GM12878 (cell line): Measurements from ENCODE around the gene SHOC2. TPM values are rescaled to one million over a fixed set of nuclear protein-coding genes. Genes with fewer than 3 reads are reported as not detected.
A peak's percentile ranks its signal among the peaks of the same experiment; 100 is the strongest.

Source experiments
- ATAC-seq: fragments of 200-7000 bp; cut with Tn5 transposase; 3 replicates; pipeline ENCODE4 v1.9.1; 2020; ENCODE audit warnings: mild to moderate bottlenecking, moderate library complexity
- BruUV-seq: library from RNA; stranded (reverse); fragments of 400-500 nt; replicated peaks from 2 replicates; lab custom pipeline; 2021; lab: Mats Ljungman, UMichigan
- CTCF ChIA-PET: fragments of 300-600 bp; sonication (Branson Sonifier 250); formaldehyde crosslinking; extraction: SDS; loops from one replicate; lab custom pipeline; 2021; ENCODE audit warnings: inconsistent platforms; lab: Yijun Ruan, JAX
- POLR2A ChIA-PET: fragments of 350-600 bp; formaldehyde crosslinking; extraction: SDS; loops from one replicate; lab custom pipeline; 2021; ENCODE audit warnings: inconsistent platforms; lab: Charles Lee
- RAD21 ChIA-PET: fragments of 300-600 bp; sonication (Branson Sonifier 250); formaldehyde crosslinking; loops from one replicate; lab custom pipeline; 2023; ENCODE audit warnings: antibody characterized with exemption; ENCODE audit not compliant: unreplicated experiment; lab: Charles Lee
- SMC1A ChIA-PET: fragments of 300-600 bp; sonication (Branson Sonifier 250); formaldehyde crosslinking; loops from one replicate; lab custom pipeline; 2023; ENCODE audit not compliant: unreplicated experiment, uncharacterized antibody; lab: Charles Lee
- DNase-seq: peaks from one replicate; pipeline ENCODE4 v3.0.0-alpha.2; 2011; ENCODE audit warnings: low read depth, low spot score
- FAIRE-seq: peaks from 3 replicates; lab custom pipeline; 2011; peaks lifted over from hg19 to GRCh38; lab: Jason Lieb, UNC
- H2AFZ ChIP-seq: 2 replicates; pipeline ENCODE4 v1.6.0; 2011; ENCODE audit warnings: low read depth, low read length, control low read depth; ENCODE audit not compliant: control insufficient read depth
- H3K27ac ChIP-seq: 2 replicates; pipeline ENCODE4 v1.5.1; 2011; ENCODE audit warnings: control low read depth; ENCODE audit not compliant: control insufficient read depth, insufficient read depth
- H3K27me3 ChIP-seq, 2 experiments: replicated peaks in 1 of 2; 2 replicates each; pipeline versions ENCODE4 v1.6.0 to v1.6.1; 2011; ENCODE audit warnings: low read length in 1 of 2; ENCODE audit not compliant: control insufficient read depth in 2 of 2, insufficient read depth in 2 of 2
- H3K36me3 ChIP-seq, 2 experiments: 2 replicates each; pipeline ENCODE4 v1.5.1; 2011; ENCODE audit warnings: low read length in 1 of 2; ENCODE audit not compliant: control insufficient read depth in 2 of 2, insufficient read depth in 2 of 2
- H3K4me1 ChIP-seq: 2 replicates; pipeline ENCODE4 v1.6.1; 2011; ENCODE audit warnings: mild to moderate bottlenecking, low read length, moderate library complexity, mixed read lengths; ENCODE audit not compliant: control insufficient read depth, insufficient read depth
- H3K4me2 ChIP-seq: 2 replicates; pipeline ENCODE4 v1.6.0; 2011; ENCODE audit warnings: control low read depth; ENCODE audit not compliant: control insufficient read depth, insufficient read depth
- H3K4me3 ChIP-seq: fragments of 200-600 bp; sonication (generic); 2 replicates; pipeline ENCODE4 v1.5.1; 2016
- H3K79me2 ChIP-seq: 2 replicates; pipeline ENCODE4 v1.6.0; 2011; ENCODE audit warnings: low read length; ENCODE audit not compliant: control insufficient read depth, insufficient read depth
- H3K9ac ChIP-seq: 2 replicates; pipeline ENCODE4 v1.8.0; 2011; ENCODE audit warnings: low read length, control low read depth, mixed read lengths; ENCODE audit not compliant: control insufficient read depth, insufficient read depth
- H3K9me3 ChIP-seq: replicated peaks from 3 replicates; pipeline ENCODE4 v1.5.1; 2011; ENCODE audit warnings: mild to moderate bottlenecking, low read length; ENCODE audit not compliant: control insufficient read depth, insufficient read depth
- H4K20me1 ChIP-seq: 2 replicates; pipeline ENCODE4 v1.6.0; 2011; ENCODE audit not compliant: control insufficient read depth, insufficient read depth
- BHLHE40 ChIP-seq, 2 experiments: fragments of 450-650 bp in 1 of 2; IDR thresholded peaks; 2 replicates each; pipeline ENCODE4 v1.6.1; 2011 to 2017; ENCODE audit warnings: low read depth in 2 of 2, borderline replicate concordance in 1 of 2, improper control_type of control experiment in 1 of 2, low read length in 1 of 2, mild to moderate bottlenecking in 1 of 2
- EZH2 ChIP-seq: IDR thresholded peaks from 2 replicates; pipeline ENCODE4 v1.6.1; 2012; ENCODE audit warnings: low read depth, mild to moderate bottlenecking, control low read depth, inconsistent platforms, low read length, borderline replicate concordance; ENCODE audit not compliant: control insufficient read depth
- MXI1 ChIP-seq: fragments of 150-350 bp; IDR thresholded peaks from 2 replicates; pipeline ENCODE4 v1.6.1; 2011; ENCODE audit warnings: low read depth, mild to moderate bottlenecking, inconsistent platforms, low read length, improper control_type of control experiment
- POLR2AphosphoS2 ChIP-seq: IDR thresholded peaks from 2 replicates; pipeline ENCODE4 v1.6.1; 2011; ENCODE audit warnings: low read depth, mild to moderate bottlenecking, low read length, improper control_type of control experiment, moderate library complexity
- SIX5 ChIP-seq: IDR thresholded peaks from 2 replicates; pipeline ENCODE4 v1.6.1; 2011; ENCODE audit warnings: mild to moderate bottlenecking, low read depth, low read length, moderate library complexity; ENCODE audit not compliant: severe bottlenecking
- TAF1 ChIP-seq: IDR thresholded peaks from 2 replicates; pipeline ENCODE4 v1.6.1; 2011; ENCODE audit warnings: mild to moderate bottlenecking, low read depth, low read length, borderline replicate concordance
- YBX1 ChIP-seq: fragments of 450-650 bp; IDR thresholded peaks from 2 replicates; pipeline ENCODE4 v1.6.1; 2016; ENCODE audit warnings: antibody characterized with exemption
- ZNF24 ChIP-seq: fragments of 450-650 bp; IDR thresholded peaks from 2 replicates; pipeline ENCODE4 v1.6.1; 2017; ENCODE audit warnings: antibody characterized with exemption, mild to moderate bottlenecking
- WGBS: methylation state at CpG from one replicate; pipeline ENCODE4 v1.1.6; 2016; ENCODE audit warnings: low lambda C conversion rate; ENCODE audit not compliant: insufficient replicate concordance, insufficient coverage; ENCODE audit errors: missing lambda C conversion rate; 5-methylcytosine and 5-hydroxymethylcytosine counted together
- in situ Hi-C: fragments of 300-500 bp; cut with MboI; formaldehyde crosslinking; loops from 9 replicates; pipeline ENCODE4 v1.14.3; 2018; ENCODE audit warnings: mixed read lengths
- intact Hi-C: fragments of 100-400 bp; cut with micrococcal nuclease; formaldehyde crosslinking; loops from one replicate; pipeline ENCODE4 v1.14.2; 2022; ENCODE audit not compliant: unreplicated experiment
- polyA plus RNA-seq, 11 experiments: library from polyadenylated mRNA; depleted of rRNA in 4 of 11; unstranded in 6 of 11; stranded (reverse) in 5 of 11; fragments of >200 nt; fragmentation: Nextera tagmentation in 4 of 11; fragmentation: Illumina TruSeq in 1 of 11; extraction: Ambion mirVana in 4 of 11; extraction: Trizol in 1 of 11; gene quantifications; 1 replicate in 1 of 11; 2 replicates in 10 of 11; pipeline versions ENCODE4 v1.2.1 to v1.2.3, GENCODE V29; 2011 to 2016; ENCODE audit warnings: inconsistent platforms in 2 of 11, missing spikeins in 2 of 11, low read depth in 1 of 11
- total RNA-seq, 4 experiments: library from RNA; depleted of rRNA in 3 of 4; stranded (reverse); fragments of >200 nt in 3 of 4; fragmentation: Illumina TruSeq in 1 of 4; extraction: Trizol in 1 of 4; gene quantifications; 2 replicates each; pipeline versions ENCODE4 v1.2.1 to v1.2.3, GENCODE V29; 2013 to 2021
- TF ChIP-seq, protein P1 (sequence below): fragments of 450-650 bp; IDR thresholded peaks from 2 replicates; pipeline ENCODE4 v1.6.1; 2018; ENCODE audit warnings: borderline replicate concordance, mild to moderate bottlenecking; ENCODE audit not compliant: partially characterized antibody
- TF ChIP-seq, protein P2 (sequence below): fragments of 150-350 bp; IDR thresholded peaks from 2 replicates; pipeline ENCODE4 v1.6.1; 2014; ENCODE audit warnings: mild to moderate bottlenecking, low read depth, low read length

Gene SHOC2
- total and polyA plus RNA-seq, 10 of the 15 experiments (the other 5 are each of a cell fraction or from before 2014, with no cell fraction given): 24.8 to 65.3 (median 42.6) TPM

GRCh38 chr10:110910138-110910537 lies 9.3 kb upstream of the SHOC2 start:
- POLR2A ChIA-PET: interaction anchor here (0.8 to 2.9 kb wide), 5 partner anchors 8 to 19 kb away, joined by 3 to 11 read pairs (median 4); partner anchors contain the start of gene BBIP1
- Histone ChIP-seq H4K20me1 (no peaks in the 10 kb centered on the region), H3K4me1 (peaks cover 5% of the 10 kb centered on the region; the same call in 1 of the 2 replicates), H3K4me2 (no peak overlapping the region), H3K9ac (no peak overlapping the region), H3K27ac (no peak overlapping the region), H3K9me3 (no peaks in the 10 kb centered on the region), H3K4me3 (no peak overlapping the region), H3K36me3 (no peaks in the 10 kb centered on the region; a peak in 1 of 4 replicates), H3K79me2 (no peaks in the 10 kb centered on the region), H3K27me3 (no peaks in the 10 kb centered on the region), H2AFZ (no peak overlapping the region)
- 78% methylated on average over 4 of the region's 4 CpGs for WGBS
- ATAC-seq (no peak), FAIRE-seq (no peak), DNase-seq (no peak)
- CTCF ChIA-PET: interaction anchor here (0.8 to 2.1 kb wide), 9 partner anchors 9 to 164 kb away, joined by 3 to 8 read pairs (median 4); no protein-coding TSS in a partner anchor
- RAD21 ChIA-PET: interaction anchor here (0.8 to 1.7 kb wide), 5 partner anchors 8 to 164 kb away, joined by 3 to 11 read pairs (median 5); partner anchors contain the start of genes BBIP1 and SHOC2
- in situ Hi-C loops: no loop called here
- no TSS peak for BruUV-seq
- TF ChIP-seq TAF1 (no peak), POLR2AphosphoS2 (peak; percentile 47; the same call in 1 of the 2 replicates), SIX5 (no peak)
- SMC1A ChIA-PET: interaction anchor here (0.7 to 2.3 kb wide), 14 partner anchors 9 to 117 kb away, joined by 3 to 9 read pairs (median 5); partner anchors contain the start of genes BBIP1 and SHOC2
- intact Hi-C loops: no loop called here

- ChIA-PET CTCF (interaction anchor here (0.7 to 1.2 kb wide), 4 partner anchors 11 to 312 kb away, joined by 3 to 5 read pairs (median 3); no protein-coding TSS in a partner anchor), POLR2A (interaction anchor here (0.8 kb wide), 1 partner anchor 50 kb away, joined by 3 read pairs; no protein-coding TSS in a partner anchor), RAD21 (interaction anchor here (1.0 to 1.2 kb wide), 2 partner anchors 9 to 109 kb away, joined by 3 read pairs; no protein-coding TSS in a partner anchor), SMC1A (interaction anchor here (0.7 to 2.6 kb wide), 17 partner anchors 8 to 304 kb away, joined by 3 to 14 read pairs (median 4); no protein-coding TSS in a partner anchor)
- H3K4me3 ChIP-seq: no peak overlapping the region
- no peak overlapping the region for H2AFZ ChIP-seq
- H3K79me2 ChIP-seq: no peaks in the 10 kb centered on the region
- intact Hi-C loops: no loop called here
- H4K20me1 ChIP-seq: no peaks in the 10 kb centered on the region
- no peaks in the 10 kb centered on the region for H3K9me3 ChIP-seq
- FAIRE-seq (no peak), ATAC-seq (no peak), DNase-seq (no peak)
- H3K4me1 ChIP-seq: peaks cover 7% of the 10 kb centered on the region; the same call in 1 of the 2 replicates
- no peak overlapping the region for H3K4me2 ChIP-seq
- no peaks in the 10 kb centered on the region for H3K36me3 ChIP-seq
- in situ Hi-C loops: no loop called here
- no peak overlapping the region for H3K9ac ChIP-seq
- TF ChIP-seq ZNF24 (no peak), BHLHE40 (IDR thresholded peaks at IDR 0.05; ENCODE audit: borderline replicate concordance in 1 of 2, low read depth in 2 of 2, low read length in 1 of 2) (no peak), YBX1 (no peak), MXI1 (no peak), EZH2 (no peak)
- TF ChIP-seq, protein P1, sequence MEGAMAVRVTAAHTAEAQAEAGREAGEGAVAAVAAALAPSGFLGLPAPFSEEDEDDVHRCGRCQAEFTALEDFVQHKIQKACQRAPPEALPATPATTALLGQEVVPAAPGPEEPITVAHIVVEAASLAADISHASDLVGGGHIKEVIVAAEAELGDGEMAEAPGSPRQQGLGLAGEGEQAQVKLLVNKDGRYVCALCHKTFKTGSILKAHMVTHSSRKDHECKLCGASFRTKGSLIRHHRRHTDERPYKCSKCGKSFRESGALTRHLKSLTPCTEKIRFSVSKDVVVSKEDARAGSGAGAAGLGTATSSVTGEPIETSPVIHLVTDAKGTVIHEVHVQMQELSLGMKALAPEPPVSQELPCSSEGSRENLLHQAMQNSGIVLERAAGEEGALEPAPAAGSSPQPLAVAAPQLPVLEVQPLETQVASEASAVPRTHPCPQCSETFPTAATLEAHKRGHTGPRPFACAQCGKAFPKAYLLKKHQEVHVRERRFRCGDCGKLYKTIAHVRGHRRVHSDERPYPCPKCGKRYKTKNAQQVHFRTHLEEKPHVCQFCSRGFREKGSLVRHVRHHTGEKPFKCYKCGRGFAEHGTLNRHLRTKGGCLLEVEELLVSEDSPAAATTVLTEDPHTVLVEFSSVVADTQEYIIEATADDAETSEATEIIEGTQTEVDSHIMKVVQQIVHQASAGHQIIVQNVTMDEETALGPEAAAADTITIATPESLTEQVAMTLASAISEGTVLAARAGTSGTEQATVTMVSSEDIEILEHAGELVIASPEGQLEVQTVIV: no peak
- TF ChIP-seq, protein P2, sequence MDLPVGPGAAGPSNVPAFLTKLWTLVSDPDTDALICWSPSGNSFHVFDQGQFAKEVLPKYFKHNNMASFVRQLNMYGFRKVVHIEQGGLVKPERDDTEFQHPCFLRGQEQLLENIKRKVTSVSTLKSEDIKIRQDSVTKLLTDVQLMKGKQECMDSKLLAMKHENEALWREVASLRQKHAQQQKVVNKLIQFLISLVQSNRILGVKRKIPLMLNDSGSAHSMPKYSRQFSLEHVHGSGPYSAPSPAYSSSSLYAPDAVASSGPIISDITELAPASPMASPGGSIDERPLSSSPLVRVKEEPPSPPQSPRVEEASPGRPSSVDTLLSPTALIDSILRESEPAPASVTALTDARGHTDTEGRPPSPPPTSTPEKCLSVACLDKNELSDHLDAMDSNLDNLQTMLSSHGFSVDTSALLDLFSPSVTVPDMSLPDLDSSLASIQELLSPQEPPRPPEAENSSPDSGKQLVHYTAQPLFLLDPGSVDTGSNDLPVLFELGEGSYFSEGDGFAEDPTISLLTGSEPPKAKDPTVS: no peak
- 76% methylated on average over 3 of the region's 3 CpGs for WGBS
- no peaks in the 10 kb centered on the region for H3K27me3 ChIP-seq
- BruUV-seq: no TSS peak
- H3K27ac ChIP-seq: no peak overlapping the region
Measured at GRCh38 chr10:110912374-110912773, 7.0 kb upstream of the SHOC2 start.
